Suprapubic skin (tissue), 4 donors: Measurements from ENCODE around the gene CLK2. TPM values are rescaled to one million over a fixed set of nuclear protein-coding genes. Genes with fewer than 3 reads are reported as not detected.

Experiments
- DNase-seq, 2 donors: peaks; one replicate each; pipeline ENCODE4 v3.0.0-alpha.2; 2019; ENCODE audit warnings: low spot score in 2 of 2
- H3K27ac ChIP-seq: fragments of 200-600 bp; sonication (generic); one replicate; pipeline ENCODE4 v1.5.1; 2019
- H3K27me3 ChIP-seq: fragments of 200-600 bp; sonication (generic); one replicate; pipeline ENCODE4 v1.5.1; 2019
- H3K36me3 ChIP-seq: fragments of 200-600 bp; sonication (generic); one replicate; pipeline ENCODE4 v1.5.1; 2019
- H3K4me1 ChIP-seq: fragments of 200-600 bp; sonication (generic); one replicate; pipeline ENCODE4 v1.5.1; 2019
- H3K4me3 ChIP-seq: fragments of 200-600 bp; sonication (generic); one replicate; pipeline ENCODE4 v1.5.1; 2019; ENCODE audit warnings: mild to moderate bottlenecking
- H3K9me3 ChIP-seq: fragments of 200-600 bp; sonication (generic); one replicate; pipeline ENCODE4 v1.5.1; 2019
- CTCF ChIP-seq, 2 donors: fragments of 200-600 bp in 1 of 2; fragments of 450-650 bp in 1 of 2; sonication (generic) in 1 of 2; IDR thresholded peaks; one replicate each; pipeline ENCODE4 v1.5.1; 2016 to 2019; ENCODE audit warnings: antibody characterized with exemption in 2 of 2, mild to moderate bottlenecking in 1 of 2, moderate library complexity in 1 of 2
- EP300 ChIP-seq: sonication (generic); formaldehyde crosslinking; IDR thresholded peaks from one replicate; pipeline ENCODE4 v1.6.1; 2017; ENCODE audit warnings: antibody characterized with exemption
- POLR2A ChIP-seq, 2 donors: fragments of 450-650 bp; IDR thresholded peaks; one replicate each; pipeline ENCODE4 v1.6.1; 2017; ENCODE audit warnings: antibody characterized with exemption in 2 of 2, mild to moderate bottlenecking in 2 of 2, moderate library complexity in 2 of 2
- POLR2AphosphoS5 ChIP-seq, 3 donors: sonication (generic); formaldehyde crosslinking; IDR thresholded peaks; one replicate each; pipeline ENCODE4 v1.6.1; 2017; ENCODE audit warnings: antibody characterized with exemption in 3 of 3
- WGBS: methylation state at CpG from one replicate; pipeline ENCODE4 v1.1.5; 2018; 5-methylcytosine and 5-hydroxymethylcytosine counted together
- total RNA-seq, 4 donors: library from RNA; depleted of rRNA; stranded (reverse); fragments of >200 nt; gene quantifications; one replicate each; pipeline ENCODE4 v1.1.0, GENCODE V29; 2016

Gene CLK2
- total RNA-seq, 4 donors from 2014 or later, result 27.6 to 72.3 (median 36.2) TPM

- WGBS, result 1% methylated on average over 43 of the region's 68 CpGs
- Histone ChIP-seq H3K4me1 (peaks cover 35% of the 10 kb centered on the region), H3K36me3 (no peaks in the 10 kb centered on the region), H3K9me3 (no peaks in the 10 kb centered on the region), H3K27ac (peak within 1 kb of the TSS; percentile 63), H3K27me3 (no peaks in the 10 kb centered on the region), H3K4me3 (peak within 1 kb of the TSS; percentile 81)
- peak in 1 of 2 donors; percentile 83 for TF ChIP-seq CTCF (IDR thresholded peaks at IDR 0.05)
- no peak for TF ChIP-seq EP300
- peak; percentile 98 to 99 for DNase-seq
Measured at GRCh38 chr1:155277070-155277901, 4.0 kb upstream of the CLK2 start, which contains the start of gene HCN3. HCN3 (plus strand) TSS chr1:155277463; CDS start chr1:155277591, 128 bp downstream.

DNA sequence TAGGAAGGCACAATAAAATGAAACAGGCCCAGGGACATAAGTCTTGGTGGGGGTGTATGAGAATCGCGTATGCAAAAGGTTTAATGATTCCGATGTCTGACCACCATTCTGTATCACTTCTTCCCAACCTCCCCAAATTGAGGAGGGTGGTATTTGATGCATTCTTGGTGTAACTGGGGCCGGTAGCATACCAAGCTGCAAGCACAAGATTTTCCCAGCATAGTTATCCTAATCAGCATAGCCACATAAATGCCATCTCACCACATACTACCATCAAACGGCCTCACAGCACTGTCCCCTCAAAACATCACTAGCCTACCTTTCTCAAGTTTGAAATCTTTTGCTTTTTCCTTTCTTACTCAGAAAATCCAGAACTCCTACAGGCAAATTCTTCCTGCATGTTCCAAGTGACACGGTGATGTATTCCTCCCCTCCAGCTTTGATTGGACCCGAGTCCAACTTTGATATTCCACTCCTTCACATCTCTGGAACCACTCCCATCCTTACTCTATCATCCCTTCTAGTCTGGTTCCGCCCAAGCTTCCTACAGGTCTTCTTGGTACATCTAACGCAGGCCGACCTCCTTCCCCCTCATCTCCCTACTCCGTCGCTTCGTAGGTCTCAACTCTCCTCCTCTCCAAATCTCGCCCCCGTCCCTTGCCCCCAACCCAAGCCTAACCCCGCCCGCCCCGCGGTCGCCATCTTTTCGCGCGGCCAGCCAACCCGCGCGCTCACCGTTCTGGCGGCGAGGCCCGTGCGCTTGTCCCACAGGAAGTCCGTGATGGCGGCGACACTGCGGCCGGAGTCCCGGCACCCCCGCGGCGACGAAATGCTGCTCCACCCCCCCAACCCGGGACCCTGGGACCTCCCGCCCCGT is 600 bp downstream of the CLK2 start:
- Histone ChIP-seq H3K27me3 (no peaks in the 10 kb centered on the region), H3K36me3 (peaks cover 35% of the 10 kb centered on the region), H3K4me1 (peaks cover 38% of the 10 kb centered on the region), H3K27ac (peak overlapping the region; percentile 98), H3K4me3 (peak overlapping the region; percentile 97), H3K9me3 (no peaks in the 10 kb centered on the region)
- WGBS, result 4% methylated on average over 36 of the region's 44 CpGs
- TF ChIP-seq CTCF (IDR thresholded peaks at IDR 0.05) (no peak), POLR2AphosphoS5 (IDR thresholded peaks at IDR 0.05) (no peak), POLR2A (IDR thresholded peaks at IDR 0.05) (no peak), EP300 (no peak)
- DNase-seq, result no peak

DNA sequence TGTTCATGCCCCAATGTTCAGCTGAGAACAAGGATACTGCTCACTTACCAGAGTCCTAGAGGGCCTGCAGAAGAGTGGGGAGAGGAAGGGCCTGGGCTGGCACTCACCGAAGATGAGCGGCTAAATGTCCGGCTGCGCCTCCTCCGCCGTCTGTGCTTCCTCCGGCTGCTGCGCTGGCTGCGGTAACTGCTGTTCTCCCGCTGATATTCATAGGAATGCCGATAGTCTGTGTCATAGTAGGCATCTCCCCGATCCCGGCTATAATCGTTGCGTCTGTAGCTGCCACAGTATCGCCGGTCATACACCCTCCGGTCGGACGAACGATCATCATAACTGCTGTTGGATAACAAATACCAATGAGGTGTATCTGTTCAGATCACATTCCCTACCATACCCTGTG is 3.9 kb downstream of the CLK2 start:
- Histone ChIP-seq H3K4me1 (peaks cover 29% of the 10 kb centered on the region), H3K27ac (no peak overlapping the region), H3K4me3 (no peak overlapping the region), H3K9me3 (no peaks in the 10 kb centered on the region), H3K36me3 (peaks cover 68% of the 10 kb centered on the region), H3K27me3 (no peaks in the 10 kb centered on the region)
- no peak for DNase-seq
- 94% methylated on average over 19 of the region's 21 CpGs for WGBS
- TF ChIP-seq POLR2A (IDR thresholded peaks at IDR 0.05) (no peak), CTCF (IDR thresholded peaks at IDR 0.05) (no peak), EP300 (no peak), POLR2AphosphoS5 (IDR thresholded peaks at IDR 0.05) (no peak)

DNA sequence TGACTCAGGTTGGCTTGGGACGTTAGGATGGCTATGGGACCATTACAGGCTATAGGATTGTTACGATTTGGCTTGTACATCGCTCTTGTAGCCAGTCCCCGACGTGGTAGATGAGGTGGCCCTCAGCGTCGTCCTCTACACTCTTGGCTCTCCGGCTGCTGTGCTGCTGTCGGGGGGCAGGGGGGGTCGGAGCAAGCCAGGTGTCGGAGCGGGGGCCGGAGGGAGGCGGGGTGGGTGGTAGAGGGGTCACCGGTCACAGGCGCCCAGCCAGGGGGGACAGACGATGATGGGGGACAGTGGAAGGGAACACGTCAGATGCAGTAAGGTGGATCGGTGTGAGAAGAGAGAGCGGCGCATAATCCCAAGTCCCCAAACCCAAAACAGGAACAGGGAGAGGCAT is 4.7 kb downstream of the CLK2 start:
- no peaks in the 10 kb centered on the region for H3K9me3 ChIP-seq
- peaks cover 24% of the 10 kb centered on the region for H3K4me1 ChIP-seq
- TF ChIP-seq POLR2AphosphoS5 (IDR thresholded peaks at IDR 0.05), result no peak
- TF ChIP-seq EP300, result no peak
- no peak for TF ChIP-seq CTCF (IDR thresholded peaks at IDR 0.05)
- TF ChIP-seq POLR2A (IDR thresholded peaks at IDR 0.05), result no peak
- H3K36me3 ChIP-seq, result peaks cover 76% of the 10 kb centered on the region
- WGBS, result 89% methylated on average over 21 of the region's 21 CpGs
- H3K27me3 ChIP-seq, result no peaks in the 10 kb centered on the region
- no peak overlapping the region for H3K4me3 ChIP-seq
- DNase-seq, result no peak
- H3K27ac ChIP-seq, result no peak overlapping the region

DNA sequence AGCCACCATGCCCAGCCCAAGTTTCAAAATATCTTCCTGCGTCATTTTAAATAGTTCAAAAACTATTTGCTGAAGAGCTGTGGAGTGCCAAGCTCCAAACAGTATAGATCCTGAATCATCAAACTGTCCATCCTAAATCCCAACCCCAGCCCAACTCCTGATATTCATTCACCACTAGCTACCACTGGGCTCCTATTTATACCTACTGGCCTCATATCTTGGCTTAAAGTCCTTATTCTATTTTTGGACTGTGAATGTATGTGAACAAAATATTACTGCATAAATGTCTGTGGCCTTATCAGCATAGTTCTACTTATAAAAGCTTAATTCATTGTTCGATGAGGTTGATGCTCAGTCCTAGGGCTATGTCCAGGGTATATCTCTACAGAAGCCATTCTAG is 5.9 kb downstream of the CLK2 start:
- WGBS, result 94% methylated on average over 2 of the region's 2 CpGs
- H3K36me3 ChIP-seq, result peaks cover 83% of the 10 kb centered on the region

More for the DNA sequence above, 5.9 kb downstream of the CLK2 start:
- TF ChIP-seq POLR2AphosphoS5 (IDR thresholded peaks at IDR 0.05), result no peak
- TF ChIP-seq EP300, result no peak
- TF ChIP-seq POLR2A (IDR thresholded peaks at IDR 0.05), result no peak
- no peak for TF ChIP-seq CTCF (IDR thresholded peaks at IDR 0.05)
- DNase-seq, result no peak
- H3K4me3 ChIP-seq, result no peak overlapping the region
- H3K27ac ChIP-seq, result no peak overlapping the region
- no peaks in the 10 kb centered on the region for H3K9me3 ChIP-seq
- no peaks in the 10 kb centered on the region for H3K27me3 ChIP-seq
- peaks cover 22% of the 10 kb centered on the region for H3K4me1 ChIP-seq
